NK-92 (cell line): ENCODE results near the gene INTS14.
A peak's percentile ranks its signal among the peaks of the same experiment; 100 is the strongest.

ENCODE experiments used
- DNase-seq: peaks from one replicate; lab custom pipeline; 2025; ENCODE audit not compliant: unreplicated experiment; lab: John Stamatoyannopoulos, UW

INTS14 gene

DNA sequence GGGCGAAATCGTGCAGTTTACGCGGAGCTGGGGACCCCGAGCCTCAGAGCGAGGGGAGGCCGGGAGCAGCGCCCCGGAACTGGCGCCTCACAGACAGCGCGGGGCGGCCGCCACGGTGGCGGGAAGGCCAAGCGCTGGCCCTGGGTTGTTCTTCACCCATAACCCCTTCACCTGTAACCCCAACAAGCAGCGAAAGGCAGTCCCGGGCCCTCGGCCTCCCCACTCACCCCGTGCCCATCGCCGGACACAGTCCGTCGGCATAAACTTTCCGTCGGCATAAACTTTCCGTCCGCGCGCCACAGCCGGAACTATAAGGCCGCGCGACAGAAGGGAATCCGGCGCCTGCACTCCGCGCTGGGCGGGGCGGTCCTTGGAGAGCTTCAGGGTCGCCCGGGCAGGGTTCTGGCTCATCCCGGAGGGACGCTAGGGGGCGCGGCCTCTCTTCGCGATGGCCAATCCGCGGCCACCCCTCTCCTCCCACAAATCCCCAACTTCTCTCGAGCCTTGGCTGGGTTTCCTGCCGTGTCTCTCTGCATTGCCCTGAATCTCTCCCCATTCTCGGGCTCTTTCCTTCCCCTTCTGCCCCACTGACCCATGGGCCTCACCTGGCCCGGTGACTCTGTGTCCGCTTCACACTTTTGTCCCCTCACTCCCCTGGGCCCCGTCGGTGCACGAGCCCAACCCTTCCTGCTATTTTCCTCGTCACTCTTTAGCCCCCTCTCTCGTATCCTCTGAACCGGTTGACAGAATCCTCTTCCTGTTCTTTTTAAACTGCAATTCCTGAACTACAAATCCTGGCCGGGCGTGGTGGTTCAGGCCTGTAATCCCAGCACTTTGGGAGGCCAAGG, at the start of gene INTS14:
Gene INTS14, minus strand, starts transcription at position 261 of the 848 bp plus-strand sequence. CDS start 3,751 bp downstream, outside the sequence.
- peak; percentile 47 for DNase-seq

DNA sequence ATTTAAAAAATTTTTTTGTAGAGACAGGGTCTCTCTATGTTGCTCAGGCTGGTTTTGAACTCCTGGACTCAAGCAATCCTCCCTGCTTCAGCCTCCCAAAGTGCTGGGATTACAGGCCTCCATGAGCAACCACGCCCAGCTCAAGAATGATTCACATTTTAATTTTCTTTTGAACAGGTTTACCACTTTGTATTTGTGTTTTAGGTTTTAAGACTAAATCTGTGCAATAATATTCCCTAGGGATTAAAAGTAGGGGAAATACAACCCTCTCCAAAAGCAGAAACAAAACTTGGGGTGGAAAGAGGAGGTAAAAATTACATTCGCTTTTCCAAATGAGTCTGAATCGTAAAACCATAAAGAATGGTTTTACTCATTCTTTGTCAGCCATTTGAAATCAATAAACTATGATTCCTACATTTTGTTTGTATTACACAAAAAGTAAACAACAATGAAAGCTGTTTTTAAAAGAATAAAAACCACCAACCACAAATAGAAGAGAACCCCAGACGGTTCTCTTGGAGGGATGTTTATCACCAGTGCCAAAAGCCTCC, 48.6 kb upstream of the INTS14 start:
- DNase-seq = no peak

GRCh38 chr15:65655457-65655856, 44.5 kb upstream of the INTS14 start:
- DNase-seq = no peak

- DNase-seq = no peak
These were observed 44.1 kb upstream of the INTS14 start for GRCh38 chr15:65655026-65655425.

DNA sequence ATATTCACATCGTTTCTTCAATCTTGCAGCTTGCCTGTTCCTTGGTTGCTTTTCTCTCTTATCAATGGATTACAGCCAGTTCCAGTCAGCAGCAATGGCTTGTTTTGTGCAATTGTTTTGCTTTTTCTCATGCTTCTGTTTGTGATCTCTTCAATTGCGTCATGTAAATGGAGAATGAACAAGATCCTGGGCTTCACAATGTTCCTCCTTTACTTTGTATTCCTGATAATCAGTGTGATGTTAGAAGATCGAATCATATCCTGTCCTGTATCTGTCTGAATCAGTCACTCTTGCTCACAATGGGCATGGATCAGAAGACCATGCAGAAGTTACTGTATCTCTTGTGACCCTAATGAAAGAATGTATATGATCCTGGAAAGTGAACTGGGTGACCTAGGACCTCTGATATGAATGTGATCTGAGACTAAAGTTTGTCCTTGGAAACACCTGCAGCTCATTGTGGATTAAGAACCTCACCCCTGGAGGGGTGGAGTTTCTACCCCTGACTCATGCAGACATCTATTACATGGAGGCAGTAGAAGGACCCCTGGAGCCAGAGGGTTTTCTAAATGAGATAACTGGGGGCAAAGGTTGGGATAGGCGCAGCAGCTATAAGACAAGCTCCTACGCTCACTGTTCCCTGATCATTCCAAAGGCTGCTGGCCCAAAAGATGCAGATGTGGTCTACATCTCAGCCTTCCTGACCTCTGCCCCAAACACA, 43.0 kb upstream of the INTS14 start:
- no peak for DNase-seq

- DNase-seq = no peak
These were observed 42.4 kb upstream of the INTS14 start for GRCh38 chr15:65653341-65653740.

GRCh38 chr15:65651831-65652749, 41.2 kb upstream of the INTS14 start:
- DNase-seq = no peak

DNA sequence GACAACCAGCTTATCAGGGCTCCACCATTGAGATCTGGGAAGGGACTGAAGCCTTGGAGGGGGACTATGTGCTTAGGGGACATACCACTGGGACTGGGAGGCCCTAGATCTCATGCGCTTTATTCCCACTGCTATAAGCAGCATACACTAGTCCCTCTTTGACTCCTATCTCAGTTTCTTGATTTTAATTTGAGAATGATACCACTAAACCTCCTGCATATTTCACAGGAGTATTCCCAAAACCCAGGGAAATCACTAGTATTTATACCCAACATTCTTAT, 40.1 kb upstream of the INTS14 start:
- DNase-seq = no peak

GRCh38 chr15:65650312-65651041, 39.5 kb upstream of the INTS14 start:
- DNase-seq = no peak

GRCh38 chr15:65646486-65646885, 35.6 kb upstream of the INTS14 start:
- DNase-seq = no peak

GRCh38 chr15:65645392-65645791, 34.5 kb upstream of the INTS14 start:
- no peak for DNase-seq

- DNase-seq = no peak
These were observed 33.4 kb upstream of the INTS14 start for GRCh38 chr15:65644282-65644681.

DNA sequence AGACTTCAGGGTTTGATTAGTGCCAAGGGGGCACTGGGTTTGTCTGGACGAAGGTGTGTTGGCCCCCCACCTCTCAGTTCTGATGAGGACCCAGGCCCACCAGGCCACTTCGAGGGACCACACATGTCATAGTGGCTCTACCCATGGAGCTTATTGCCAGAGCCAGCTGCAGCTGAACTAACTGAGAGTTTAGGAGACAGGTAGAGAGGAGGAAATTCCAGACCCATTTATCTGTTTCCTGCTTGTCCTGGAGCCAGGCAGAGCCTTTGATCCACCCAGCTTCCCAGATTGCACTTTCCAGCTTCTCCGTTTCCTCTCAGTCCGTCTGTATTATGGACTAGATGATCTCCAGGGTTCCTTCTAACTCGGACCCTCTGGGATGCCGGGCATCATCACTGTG, 31.7 kb upstream of the INTS14 start:
- no peak for DNase-seq

GRCh38 chr15:65641768-65642475, 31.0 kb upstream of the INTS14 start:
- no peak for DNase-seq

DNA sequence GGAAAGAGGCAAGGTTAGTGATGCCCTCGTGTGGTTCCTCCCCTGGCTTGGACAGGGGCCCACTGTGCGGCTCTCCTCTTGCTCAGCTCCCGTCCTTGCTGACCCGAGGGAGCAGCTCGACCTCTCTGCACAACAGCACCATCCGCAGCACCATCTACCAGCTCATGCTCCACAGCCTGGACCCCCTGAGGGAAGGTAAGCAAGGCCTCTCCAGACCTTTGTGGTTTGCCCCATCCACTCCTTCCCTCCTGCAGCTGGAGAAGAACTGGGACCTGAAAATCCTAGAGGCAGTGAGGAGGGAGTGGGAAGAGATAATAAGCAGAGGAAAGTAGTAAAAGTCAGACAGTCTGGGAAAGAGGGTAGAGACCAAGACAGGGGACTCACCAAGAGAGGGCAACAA, 28.6 kb upstream of the INTS14 start:
- DNase-seq = no peak

DNA sequence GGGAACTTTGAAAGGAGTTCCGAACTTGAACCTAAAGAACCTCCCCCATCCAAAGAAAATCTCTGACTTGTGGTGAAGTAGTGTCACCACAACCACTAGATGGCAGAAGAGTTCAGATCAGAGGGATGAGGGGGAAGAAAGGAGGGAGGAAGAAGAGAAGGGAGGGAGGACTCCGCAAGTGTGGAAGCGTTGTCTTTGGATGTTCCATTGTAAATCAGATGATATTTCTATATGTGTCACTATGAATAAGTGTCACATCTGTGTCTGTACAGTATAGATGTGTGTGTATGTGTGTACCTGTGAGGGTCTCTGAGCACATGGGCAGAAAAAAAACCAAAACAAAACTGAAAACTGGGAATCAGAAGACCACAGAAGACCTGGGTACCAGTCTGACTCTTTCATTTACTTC, 27.8 kb upstream of the INTS14 start:
- no peak for DNase-seq

DNA sequence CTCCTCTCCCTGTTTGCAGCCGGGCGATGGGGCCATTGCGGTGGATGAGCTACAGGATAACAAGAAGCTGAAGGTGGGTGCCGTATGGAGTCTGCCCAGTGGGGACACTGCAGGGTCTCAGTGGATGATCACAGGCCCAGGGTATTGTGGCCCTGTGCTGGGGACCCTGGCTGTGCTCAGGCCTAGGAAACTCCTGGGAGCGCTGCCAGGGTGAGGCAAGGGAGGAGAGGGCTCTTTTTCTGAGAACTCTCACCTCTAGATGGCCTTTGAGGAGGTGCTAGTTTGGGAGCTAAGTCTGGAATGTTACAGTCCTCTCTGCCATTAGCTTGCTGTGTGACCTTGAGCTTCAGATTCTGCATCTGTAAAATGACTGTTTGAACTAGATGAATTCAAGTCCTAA, 27.2 kb upstream of the INTS14 start:
- no peak for DNase-seq

GRCh38 chr15:65634356-65634755, 23.4 kb upstream of the INTS14 start:
- DNase-seq = no peak

DNA sequence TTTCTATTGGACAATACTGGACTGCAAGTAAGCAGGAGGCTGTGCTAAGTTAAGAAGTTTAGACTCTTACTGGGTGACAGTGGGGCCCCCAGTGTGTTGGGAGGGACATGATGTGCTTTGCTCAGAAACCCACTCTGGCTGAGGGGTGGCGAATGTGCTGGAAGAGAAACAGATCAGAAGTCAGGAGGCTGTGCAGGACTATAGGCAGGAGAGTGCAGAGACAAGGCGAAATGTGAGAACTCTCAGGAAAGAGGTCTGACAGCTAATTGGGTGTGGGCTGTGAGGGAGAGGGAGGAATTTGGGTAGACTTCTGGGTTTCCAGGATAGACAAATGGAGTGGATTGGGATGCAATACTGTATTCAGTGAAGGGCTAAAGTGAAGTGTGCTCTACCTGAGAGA, 22.8 kb upstream of the INTS14 start:
- DNase-seq = no peak

GRCh38 chr15:65632780-65633375, 21.9 kb upstream of the INTS14 start:
- DNase-seq = no peak
